ENCODE data around the gene ISG15.

The ISG15 gene

DNA sequence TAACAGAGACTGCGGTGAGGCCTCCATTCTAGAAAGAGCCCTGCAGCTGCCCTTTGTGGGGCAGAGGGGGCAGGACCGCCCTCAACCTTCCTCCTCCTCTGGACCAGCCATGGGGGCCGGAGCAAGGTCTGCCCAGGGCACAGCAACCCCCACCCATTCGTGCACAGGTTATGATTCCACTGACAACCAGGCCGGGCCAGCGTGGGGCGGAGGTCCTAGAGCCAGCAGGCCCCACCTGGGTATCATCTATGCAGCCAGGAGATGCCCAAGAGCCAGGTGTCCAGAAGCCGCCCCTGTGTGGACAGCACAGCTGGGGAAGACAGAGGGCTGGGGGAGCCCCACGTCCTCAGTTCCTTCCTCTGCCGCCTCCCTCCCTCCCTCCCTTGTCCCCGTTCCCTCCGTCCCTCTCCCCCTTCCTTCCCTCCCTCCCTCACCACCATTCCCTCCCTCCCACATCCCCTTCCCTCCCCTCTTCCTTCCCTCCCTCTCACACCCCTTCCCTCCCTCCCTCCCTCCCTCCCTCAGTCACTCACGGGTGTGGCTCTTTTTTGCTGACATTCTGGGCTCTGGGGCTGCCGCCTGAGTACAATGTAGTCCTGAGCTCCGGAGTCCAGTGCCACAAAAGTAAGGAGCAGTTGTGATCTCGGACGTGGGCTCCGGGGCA is 48.5 kb downstream of the ISG15 start:
- no peak for DNase-seq (ENCODE audit: low read depth)

DNA sequence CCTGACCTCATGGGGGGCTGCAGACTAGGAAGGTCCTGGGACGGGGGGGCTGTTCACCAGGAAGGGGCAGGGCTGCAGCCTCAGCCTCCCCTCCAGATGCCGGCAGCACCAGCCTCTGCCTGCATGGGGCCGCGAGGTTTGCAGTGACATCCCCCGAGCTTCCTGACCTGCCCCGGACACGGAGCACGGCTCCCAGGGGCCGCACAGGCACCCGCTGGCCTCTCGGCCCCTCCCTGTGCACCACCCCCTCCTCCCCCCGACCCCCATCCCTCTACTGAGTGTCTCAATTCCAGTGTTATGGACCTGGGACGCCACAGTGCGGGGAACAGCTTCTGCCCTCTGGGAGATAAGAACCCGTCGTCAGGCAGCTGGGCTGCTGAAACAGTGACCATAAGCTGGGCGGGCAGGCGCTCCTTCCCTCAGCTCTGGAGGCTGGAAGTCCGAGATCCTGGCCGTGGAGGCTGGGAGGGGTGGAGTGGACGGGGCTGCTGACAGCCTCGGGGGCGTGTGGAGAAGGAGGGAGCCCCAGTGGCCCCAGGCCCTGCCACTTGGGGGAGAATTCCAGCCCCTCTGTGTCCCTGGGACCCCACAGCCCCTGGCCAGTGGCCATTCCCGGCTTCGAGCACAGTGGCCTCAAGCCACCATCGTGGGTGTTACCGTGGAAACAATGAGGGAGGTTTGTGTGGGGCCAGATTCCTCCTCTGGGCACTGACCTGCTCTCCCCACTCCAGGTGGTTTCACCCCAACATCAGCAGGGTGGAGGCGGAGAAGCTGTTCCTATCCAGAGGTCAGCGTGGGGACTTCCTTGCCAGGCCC is 49.3 kb downstream of the ISG15 start:
- DNase-seq (ENCODE audit: low read depth), result no peak

DNA sequence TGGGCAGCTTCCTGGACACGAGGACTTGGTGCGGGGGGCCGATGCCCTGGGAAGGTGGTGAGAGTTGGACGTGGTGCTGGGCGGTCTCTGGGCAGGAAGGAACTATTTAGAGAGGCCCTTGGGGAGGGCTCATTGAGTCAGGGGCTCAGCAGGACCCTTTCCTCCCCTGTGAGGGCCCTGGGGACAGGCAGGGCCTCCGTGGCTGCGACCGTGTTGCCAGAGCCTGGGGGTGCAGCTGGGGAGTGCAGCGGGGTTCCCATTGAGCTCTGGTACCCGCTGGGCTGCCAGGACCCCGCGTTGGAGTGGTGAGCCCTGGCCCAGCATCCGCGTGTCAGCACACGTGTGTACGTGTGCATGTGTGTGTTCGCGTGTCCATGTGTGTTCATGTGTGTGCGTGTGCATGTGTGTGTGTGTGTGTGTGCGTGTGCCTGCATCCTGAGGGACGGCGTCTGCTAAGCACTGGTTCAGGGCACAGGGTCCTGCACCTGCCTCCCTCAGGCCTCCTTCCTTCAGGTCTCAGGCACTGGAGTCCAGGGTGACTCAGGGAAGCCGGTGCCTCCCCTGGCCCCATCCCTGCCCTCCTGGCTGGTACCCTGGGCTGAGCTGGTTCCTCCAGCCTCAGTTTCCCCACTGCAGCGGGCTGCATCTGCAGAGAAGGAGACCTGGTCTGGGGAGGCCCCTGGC is 50.1 kb downstream of the ISG15 start:
- DNase-seq (ENCODE audit: low read depth), result no peak

All from stimulated activated CD8-positive, alpha-beta memory T cell treated with anti-CD3 and anti-CD28 coated beads, Interleukin-12 subunit alpha, Interleukin-12 subunit beta, amount 100 ng/mL, for 1 hour (primary cell).